Kidney (tissue), 14 donors: ENCODE results near the gene MACROD2. TPM values are rescaled to one million over a fixed set of nuclear protein-coding genes. Genes with fewer than 3 reads are reported as not detected.

Experiments used
- DNase-seq, 5 donors: peaks; one replicate each; pipeline ENCODE4 v3.0.0-alpha.2; 2013 to 2020
- FAIRE-seq: peaks from 2 replicates; lab custom pipeline; 2012; peaks lifted over from hg19 to GRCh38; lab: Jason Lieb, UNC
- H3K27ac ChIP-seq, 2 donors: one replicate each; pipeline ENCODE4 v1.7.0; 2013; ENCODE audit warnings: low read depth in 2 of 2, low read length in 2 of 2, inconsistent platforms in 1 of 2
- H3K27me3 ChIP-seq: one replicate; pipeline ENCODE4 v1.7.1; 2013; ENCODE audit warnings: low read length, inconsistent platforms; ENCODE audit not compliant: control insufficient read depth, insufficient read depth
- H3K36me3 ChIP-seq, 3 donors: one replicate each; pipeline versions ENCODE4 v1.7.0 to v1.7.1; 2013; ENCODE audit warnings: low read length in 3 of 3, control low read depth in 1 of 3, inconsistent platforms in 1 of 3; ENCODE audit not compliant: insufficient read depth in 3 of 3, control insufficient read depth in 2 of 3
- H3K4me1 ChIP-seq, 3 donors: one replicate each; pipeline versions ENCODE4 v1.7.0 to v1.7.1; 2013; ENCODE audit warnings: low read length in 3 of 3, inconsistent platforms in 1 of 3, low read depth in 1 of 3; ENCODE audit not compliant: control insufficient read depth in 2 of 3, insufficient read depth in 2 of 3
- H3K4me3 ChIP-seq, 3 donors: one replicate each; pipeline versions ENCODE4 v1.7.0 to v1.8.1; 2013; ENCODE audit warnings: low read length in 3 of 3, control low read depth in 1 of 3, inconsistent platforms in 1 of 3
- H3K9ac ChIP-seq, 3 donors: one replicate each; pipeline versions ENCODE4 v1.7.0 to v1.7.1; 2013; ENCODE audit warnings: low read length in 3 of 3, control low read depth in 1 of 3, inconsistent platforms in 1 of 3
- H3K9me3 ChIP-seq, 3 donors: one replicate each; pipeline versions ENCODE4 v1.7.0 to v1.7.1; 2013; ENCODE audit warnings: low read length in 3 of 3, control low read depth in 1 of 3, inconsistent platforms in 1 of 3; ENCODE audit not compliant: control insufficient read depth in 2 of 3, insufficient read depth in 1 of 3
- intact Hi-C: fragments of 100-400 bp; cut with DNase I; formaldehyde crosslinking; loops from one replicate; pipeline ENCODE4 v1.11.1; 2022
- polyA plus RNA-seq: library from polyadenylated mRNA; stranded (reverse); fragments of 350-450 nt; fragmentation: Illumina TruSeq; extraction: RNeasy Lipid Tissue Mini Kit (QIAGEN cat#74804); gene quantifications from one replicate; pipeline ENCODE4 v1.2.3, GENCODE V29; 2014; ENCODE audit warnings: low read depth, low replicate concordance; ENCODE audit not compliant: insufficient read depth
- total RNA-seq: library from RNA; stranded (reverse); fragmentation: NEBNext Ultra II Directional; extraction: Animal tissue kit (Norgen Biotek cat#: 25700); gene quantifications from one replicate; pipeline ENCODE4 v1.2.1, GENCODE V29; 2021
- TF ChIP-seq, protein P1 (sequence below): IDR thresholded peaks from 3 replicates; pipeline ENCODE4 v1.5.1; 2012; ENCODE audit warnings: mild to moderate bottlenecking, moderate library complexity, borderline replicate concordance; ENCODE audit not compliant: insufficient read depth; ENCODE audit errors: extremely low read depth
- donor health status: control.
- donor health status: control.
- donor health status: control.
- donor health status: control.
- donor health status: control.
- donor health status: DM: yes; HTN: yes; CAD: no.
- donor health status: Normal renal cell carcinoma (clear cell type).

Gene MACROD2
- total and polyA plus RNA-seq, 2 donors from 2014 or later, result 3.0 to 10.0 TPM

DNA sequence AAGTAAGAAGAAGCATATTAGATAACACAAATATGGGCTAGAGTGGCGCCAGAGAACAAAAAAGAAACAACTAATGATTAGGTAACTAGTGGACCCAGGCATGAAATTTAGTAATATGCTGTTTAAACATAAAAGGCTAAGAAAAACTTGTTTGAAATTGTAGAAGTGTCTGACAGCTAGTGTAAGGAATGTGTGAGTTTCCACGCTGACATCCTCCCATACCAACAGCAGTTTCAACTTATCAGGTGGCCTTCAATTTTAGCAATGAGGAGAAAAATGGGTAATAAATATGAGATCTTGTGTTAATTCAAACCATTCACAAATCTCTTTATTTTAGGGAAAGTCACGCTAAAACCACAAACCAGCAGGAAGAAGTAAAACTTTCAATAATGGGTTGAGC is 782.3 kb downstream of the MACROD2 start:
- Histone ChIP-seq H3K9ac (no peak overlapping the region), H3K27ac (no peak overlapping the region), H3K27me3 (no peaks in the 10 kb centered on the region), H3K4me1 (no peaks in the 10 kb centered on the region), H3K36me3 (no peaks in the 10 kb centered on the region), H3K4me3 (no peak overlapping the region), H3K9me3 (no peaks in the 10 kb centered on the region)
- DNase-seq, result no peak
- no peak for FAIRE-seq
- TF ChIP-seq, protein P1, sequence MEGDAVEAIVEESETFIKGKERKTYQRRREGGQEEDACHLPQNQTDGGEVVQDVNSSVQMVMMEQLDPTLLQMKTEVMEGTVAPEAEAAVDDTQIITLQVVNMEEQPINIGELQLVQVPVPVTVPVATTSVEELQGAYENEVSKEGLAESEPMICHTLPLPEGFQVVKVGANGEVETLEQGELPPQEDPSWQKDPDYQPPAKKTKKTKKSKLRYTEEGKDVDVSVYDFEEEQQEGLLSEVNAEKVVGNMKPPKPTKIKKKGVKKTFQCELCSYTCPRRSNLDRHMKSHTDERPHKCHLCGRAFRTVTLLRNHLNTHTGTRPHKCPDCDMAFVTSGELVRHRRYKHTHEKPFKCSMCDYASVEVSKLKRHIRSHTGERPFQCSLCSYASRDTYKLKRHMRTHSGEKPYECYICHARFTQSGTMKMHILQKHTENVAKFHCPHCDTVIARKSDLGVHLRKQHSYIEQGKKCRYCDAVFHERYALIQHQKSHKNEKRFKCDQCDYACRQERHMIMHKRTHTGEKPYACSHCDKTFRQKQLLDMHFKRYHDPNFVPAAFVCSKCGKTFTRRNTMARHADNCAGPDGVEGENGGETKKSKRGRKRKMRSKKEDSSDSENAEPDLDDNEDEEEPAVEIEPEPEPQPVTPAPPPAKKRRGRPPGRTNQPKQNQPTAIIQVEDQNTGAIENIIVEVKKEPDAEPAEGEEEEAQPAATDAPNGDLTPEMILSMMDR, result no peak
- intact Hi-C loops, result no loop called here

GRCh38 chr20:14778096-14778495 is 782.8 kb downstream of the MACROD2 start:
- no peaks in the 10 kb centered on the region for H3K36me3 ChIP-seq
- no peaks in the 10 kb centered on the region for H3K27me3 ChIP-seq
- FAIRE-seq, result no peak
- no peak overlapping the region for H3K9ac ChIP-seq
- H3K4me1 ChIP-seq, result no peaks in the 10 kb centered on the region
- intact Hi-C loops, result no loop called here
- no peaks in the 10 kb centered on the region for H3K9me3 ChIP-seq
- no peak for DNase-seq
- TF ChIP-seq, protein P1, result no peak
- no peak overlapping the region for H3K4me3 ChIP-seq
- no peak overlapping the region for H3K27ac ChIP-seq

DNA sequence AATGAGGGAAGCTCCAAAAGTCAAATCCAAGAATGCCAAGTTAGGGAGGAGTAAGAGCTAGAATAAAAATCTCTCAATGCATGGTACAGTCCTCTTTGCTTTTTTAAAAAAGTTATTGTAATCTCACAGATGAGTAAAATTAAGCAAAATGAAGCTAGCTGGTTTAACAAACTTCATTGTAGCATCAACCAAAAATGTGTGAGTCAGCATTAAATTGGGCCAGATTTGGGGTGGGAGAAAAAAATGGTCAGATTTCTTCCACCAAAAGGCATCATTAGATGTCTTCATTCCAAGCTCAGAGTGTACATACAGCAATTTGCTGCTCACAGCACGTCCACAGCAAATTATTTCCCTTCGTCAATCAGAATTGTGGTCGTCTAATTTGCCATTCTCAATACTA is 783.6 kb downstream of the MACROD2 start:
- H3K9me3 ChIP-seq, result no peaks in the 10 kb centered on the region
- no peak overlapping the region for H3K27ac ChIP-seq
- intact Hi-C loops, result no loop called here
- no peak overlapping the region for H3K4me3 ChIP-seq
- TF ChIP-seq, protein P1, result no peak
- no peaks in the 10 kb centered on the region for H3K27me3 ChIP-seq
- H3K4me1 ChIP-seq, result no peaks in the 10 kb centered on the region
- H3K36me3 ChIP-seq, result no peaks in the 10 kb centered on the region
- H3K9ac ChIP-seq, result no peak overlapping the region
- FAIRE-seq, result no peak
- DNase-seq, result no peak

- no peak overlapping the region for H3K9ac ChIP-seq
- TF ChIP-seq, protein P1, result no peak
- intact Hi-C loops, result no loop called here
- DNase-seq (no peak), FAIRE-seq (peak; percentile 46)
- no peaks in the 10 kb centered on the region for H3K4me1 ChIP-seq
- H3K27ac ChIP-seq, result no peak overlapping the region
- no peaks in the 10 kb centered on the region for H3K36me3 ChIP-seq
- no peaks in the 10 kb centered on the region for H3K9me3 ChIP-seq
- no peak overlapping the region for H3K4me3 ChIP-seq
- no peaks in the 10 kb centered on the region for H3K27me3 ChIP-seq
Measured at GRCh38 chr20:14780508-14780907, 785.2 kb downstream of the MACROD2 start.
